AG10803 (cell line): Measurements from ENCODE around the gene KRTAP4-8.
A peak's percentile ranks its signal among the peaks of the same experiment; 100 is the strongest.
"Not testable (repeated sequence)": the region's sequence is repeated elsewhere in the genome, so short reads cannot be mapped to it uniquely, and the experiment has no call there.

Experiments
- DNase-seq: peaks from one replicate; pipeline ENCODE4 v3.0.0; 2010; ENCODE audit warnings: low read depth
- H3K4me3 ChIP-seq: 2 replicates; pipeline ENCODE4 v1.5.1; 2011; ENCODE audit warnings: mild to moderate bottlenecking, low read length, control low read depth
- CTCF ChIP-seq: conservative IDR thresholded peaks from 2 replicates; pipeline ENCODE4 v1.5.1; 2011; ENCODE audit warnings: mild to moderate bottlenecking, low read length, control low read depth, inconsistent platforms

Gene KRTAP4-8

DNA sequence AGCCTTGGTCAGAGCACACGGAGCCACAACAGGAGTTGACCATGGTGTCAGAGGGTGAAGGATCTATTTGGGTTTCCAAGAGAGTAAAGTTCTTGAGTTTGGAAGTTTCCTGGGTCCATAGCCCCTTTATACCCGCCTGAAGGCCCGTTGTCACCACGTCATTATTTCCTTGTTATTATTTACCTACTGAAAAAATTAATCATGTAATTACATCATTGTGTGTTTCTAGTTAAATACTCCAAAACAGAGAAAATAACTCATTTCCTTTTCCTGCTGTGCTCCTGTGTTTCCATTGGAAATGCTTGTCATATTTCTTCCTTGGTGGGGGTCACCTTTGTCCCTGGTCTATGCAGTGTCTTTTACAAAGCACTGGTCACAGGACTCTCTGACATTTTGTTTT, at the start of gene KRTAP4-8:
Gene KRTAP4-8, minus strand, starts transcription at position 101 of the 400 bp plus-strand sequence. Its CDS starts 58 bp downstream, at position 43.
- H3K4me3 ChIP-seq = no peak within 1 kb of the TSS
- no peak for DNase-seq
- TF ChIP-seq CTCF = no peak

DNA sequence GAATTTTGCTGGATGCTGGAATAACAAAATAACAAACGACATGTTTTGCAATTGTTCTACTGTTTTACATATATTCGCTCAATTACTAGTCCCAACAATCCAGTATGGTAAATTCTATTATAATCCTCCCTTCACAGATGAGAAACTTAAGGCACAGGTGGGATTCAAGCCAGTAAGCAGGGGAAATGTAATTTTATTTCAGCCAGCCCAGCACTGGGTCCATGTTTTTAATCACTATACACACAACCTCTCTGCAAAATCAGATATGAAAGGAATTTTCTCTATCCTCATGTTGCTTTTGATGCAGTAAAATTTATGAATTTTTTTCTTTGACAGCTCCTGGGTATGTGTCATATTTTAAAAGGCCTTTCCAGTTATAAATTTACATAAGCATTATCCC, 47.3 kb upstream of the KRTAP4-8 start:
- no peak overlapping the region for H3K4me3 ChIP-seq
- TF ChIP-seq CTCF = no peak
- DNase-seq = no peak

DNA sequence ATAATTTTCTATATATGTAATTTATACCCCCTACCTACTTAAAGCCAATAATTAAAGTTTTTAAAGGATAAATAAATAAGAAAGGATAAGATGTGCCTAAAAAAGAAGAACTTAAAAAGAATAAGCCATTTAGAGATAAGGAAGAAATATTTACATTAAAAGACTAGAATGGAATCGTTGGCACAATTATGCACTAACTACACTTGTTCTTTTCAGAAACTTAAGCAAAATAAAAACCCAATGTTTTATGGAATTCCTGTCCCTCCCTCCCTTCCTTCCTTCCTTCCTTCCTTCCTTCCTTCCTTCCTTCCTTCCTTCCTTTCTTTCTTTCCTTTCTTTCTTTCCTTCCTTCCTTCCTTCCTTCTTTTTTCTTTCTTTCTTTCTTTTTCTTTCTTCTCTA, 46.9 kb upstream of the KRTAP4-8 start:
- no peak overlapping the region for H3K4me3 ChIP-seq
- DNase-seq = no peak
- TF ChIP-seq CTCF = no peak

DNA sequence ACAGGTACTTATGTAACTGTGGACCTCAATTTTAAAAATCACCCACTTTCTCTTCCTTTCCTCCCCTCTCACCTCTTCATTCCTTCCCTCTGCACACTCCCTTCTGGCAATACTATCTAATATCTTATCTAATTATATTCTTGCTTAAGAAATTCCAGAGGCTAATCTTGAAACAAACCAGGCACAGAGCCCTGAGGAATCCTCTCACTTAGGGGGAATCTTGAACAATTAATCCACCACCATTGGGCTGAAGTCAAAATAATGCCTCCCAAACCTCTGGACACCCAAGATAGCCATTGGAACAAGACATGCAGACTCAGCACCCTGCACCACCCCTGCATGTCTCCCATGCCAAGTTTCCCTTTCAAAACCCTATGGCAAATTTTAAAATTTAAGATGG, 43.4 kb upstream of the KRTAP4-8 start:
- no peak for TF ChIP-seq CTCF
- DNase-seq = no peak
- H3K4me3 ChIP-seq = no peak overlapping the region

- peak; percentile 95 for DNase-seq
- H3K4me3 ChIP-seq = no peak within 1 kb of the TSS
- TF ChIP-seq CTCF = no peak
Observed at GRCh38 chr17:41140360-41141131, 42.6 kb upstream of the KRTAP4-8 start, which contains the start of gene KRTAP4-6. KRTAP4-6 (minus strand) TSS chr17:41140544; CDS start chr17:41140487, 57 bp downstream.

GRCh38 chr17:41139865-41140264, 41.9 kb upstream of the KRTAP4-8 start:
- H3K4me3 ChIP-seq, DNase-seq: not testable (repeated sequence)

DNA sequence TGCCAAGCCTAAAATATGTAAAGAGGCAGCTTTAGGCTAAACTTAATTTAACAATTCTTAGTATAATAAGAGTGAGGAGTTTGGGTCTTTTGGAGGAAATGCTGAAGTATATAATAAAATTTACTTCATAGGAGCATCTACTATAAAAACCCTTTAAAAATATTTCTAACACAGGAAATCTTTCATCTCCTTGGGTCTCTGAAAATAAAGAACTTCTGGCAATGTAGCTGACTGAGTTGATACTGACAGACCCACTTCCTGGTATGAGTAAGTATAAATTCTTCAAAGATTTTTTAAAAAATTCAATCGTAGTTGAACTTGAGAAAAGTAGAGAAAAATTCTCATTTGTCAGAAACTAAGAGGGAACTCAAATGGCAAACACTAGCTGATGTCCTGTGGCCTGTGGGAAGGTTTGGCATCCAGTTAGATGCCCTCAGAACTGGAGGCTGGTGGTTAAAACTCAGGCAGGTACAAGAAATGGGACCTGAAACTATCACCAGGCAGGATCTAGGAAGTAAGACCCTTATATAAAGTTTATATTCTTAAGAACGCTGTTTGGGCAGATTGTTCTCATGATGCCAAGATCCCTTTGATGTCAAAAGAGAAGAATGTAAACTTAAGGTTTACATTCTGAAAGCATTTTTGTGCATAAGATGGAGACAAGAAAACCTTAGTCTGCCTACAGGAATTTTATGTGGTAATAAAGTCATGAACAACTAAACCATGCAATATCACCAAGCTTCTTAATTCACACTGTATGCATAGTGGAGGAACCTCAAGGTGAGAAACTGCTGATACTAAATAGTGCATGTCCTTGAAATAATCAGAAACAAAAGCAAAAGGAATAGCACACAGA, 36.2 kb upstream of the KRTAP4-8 start:
- peak; percentile 43 for DNase-seq
- no peak for TF ChIP-seq CTCF
- H3K4me3 ChIP-seq = no peak overlapping the region
